ENCODE results near the gene RSRC1. TPM values are rescaled to one million over a fixed set of nuclear protein-coding genes. Genes with fewer than 3 reads are reported as not detected.

RSRC1 gene
- polyA plus RNA-seq, 1 donor (not counting 4 experiments of a cell fraction or from before 2014, with no cell fraction given): 11.1 TPM

DNA sequence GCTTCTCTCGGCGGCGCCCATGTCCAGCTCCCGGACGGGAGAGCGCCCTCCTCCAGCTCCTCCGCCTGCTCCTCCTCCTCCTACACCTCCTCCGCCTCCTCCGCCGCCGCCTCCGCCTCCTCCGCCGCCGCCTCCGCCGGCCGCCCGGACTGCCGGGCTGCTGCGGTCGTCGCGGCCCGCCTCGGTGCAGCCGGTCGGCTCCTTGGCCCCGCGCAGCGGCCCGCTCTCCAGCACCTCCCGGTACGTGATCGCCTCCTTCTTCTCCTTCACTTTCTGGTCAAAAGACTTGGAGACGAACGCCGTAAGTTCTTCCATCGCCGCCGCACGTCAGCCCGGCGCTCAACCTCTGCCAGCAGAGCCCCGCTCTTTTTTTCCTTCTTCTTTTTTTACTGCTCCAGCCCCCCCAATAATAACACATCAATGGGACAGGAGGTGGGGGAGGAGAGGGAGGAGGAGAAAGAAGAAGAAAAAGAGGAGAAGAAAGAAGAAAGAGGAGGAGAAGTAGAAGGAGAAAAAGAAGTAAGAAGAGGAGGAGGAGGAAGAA is 4.1 kb upstream of the RSRC1 start:
- Histone ChIP-seq H3K4me3 (ENCODE audit: control insufficient read depth in 2 of 3, extremely low read depth in 1 of 3, insufficient read depth in 2 of 3, low read depth in 1 of 3, low read length in 3 of 3) (peak overlapping the region; percentile 45 to 72 (median 65)), H3K36me3 (ENCODE audit: control insufficient read depth in 2 of 2, extremely low read depth in 1 of 2, insufficient read depth in 2 of 2, low read length in 2 of 2) (no peaks in the 10 kb centered on the region), H2AFZ (ENCODE audit: control insufficient read depth, low read length) (peak overlapping the region; percentile 40), H3K9ac (ENCODE audit: control insufficient read depth, extremely low read depth, insufficient read depth, low read length) (no peak overlapping the region), H4K20me1 (ENCODE audit: control insufficient read depth, extremely low read depth, insufficient read depth, low read length) (no peaks in the 10 kb centered on the region), H3K4me1 (ENCODE audit: control insufficient read depth, extremely low read depth, insufficient read depth, low read length) (peaks cover 10% of the 10 kb centered on the region), H3K9me1 (ENCODE audit: control insufficient read depth, extremely low read depth, insufficient read depth, low read length) (no peaks in the 10 kb centered on the region), H3K27ac (ENCODE audit: control insufficient read depth, insufficient read depth, low read length) (no peak overlapping the region), H3K27me3 (ENCODE audit: control insufficient read depth, extremely low read depth, insufficient read depth, low read length) (peaks cover 83% of the 10 kb centered on the region), H3K9me3 (ENCODE audit: control insufficient read depth, low read depth, low read length) (no peaks in the 10 kb centered on the region), H3K79me2 (ENCODE audit: control insufficient read depth, insufficient read depth, low read length) (peaks cover 4% of the 10 kb centered on the region), H3K4me2 (ENCODE audit: control insufficient read depth, extremely low read depth, insufficient read depth, low read depth, low read length) (peak overlapping the region; percentile 81)
- dilution Hi-C loops (cut with MboI; ENCODE audit: extremely low pct_ligation_motif_present, low sequenced_read_pairs): no loop called here
- FAIRE-seq: no peak
- DNase-seq (ENCODE audit: low read depth, low spot score): no peak
- peak; percentile 89 for TF ChIP-seq EZH2 (IDR thresholded peaks at IDR 0.05; ENCODE audit: low read length)
- TF ChIP-seq, protein P1, sequence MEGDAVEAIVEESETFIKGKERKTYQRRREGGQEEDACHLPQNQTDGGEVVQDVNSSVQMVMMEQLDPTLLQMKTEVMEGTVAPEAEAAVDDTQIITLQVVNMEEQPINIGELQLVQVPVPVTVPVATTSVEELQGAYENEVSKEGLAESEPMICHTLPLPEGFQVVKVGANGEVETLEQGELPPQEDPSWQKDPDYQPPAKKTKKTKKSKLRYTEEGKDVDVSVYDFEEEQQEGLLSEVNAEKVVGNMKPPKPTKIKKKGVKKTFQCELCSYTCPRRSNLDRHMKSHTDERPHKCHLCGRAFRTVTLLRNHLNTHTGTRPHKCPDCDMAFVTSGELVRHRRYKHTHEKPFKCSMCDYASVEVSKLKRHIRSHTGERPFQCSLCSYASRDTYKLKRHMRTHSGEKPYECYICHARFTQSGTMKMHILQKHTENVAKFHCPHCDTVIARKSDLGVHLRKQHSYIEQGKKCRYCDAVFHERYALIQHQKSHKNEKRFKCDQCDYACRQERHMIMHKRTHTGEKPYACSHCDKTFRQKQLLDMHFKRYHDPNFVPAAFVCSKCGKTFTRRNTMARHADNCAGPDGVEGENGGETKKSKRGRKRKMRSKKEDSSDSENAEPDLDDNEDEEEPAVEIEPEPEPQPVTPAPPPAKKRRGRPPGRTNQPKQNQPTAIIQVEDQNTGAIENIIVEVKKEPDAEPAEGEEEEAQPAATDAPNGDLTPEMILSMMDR (optimal IDR thresholded peaks at IDR 0.05 in 1 of 3, IDR thresholded peaks at IDR 0.05 in 1 of 3, conservative IDR thresholded peaks at IDR 0.05 in 1 of 3; ENCODE audit: extremely low read depth in 1 of 3, insufficient read depth in 2 of 3, low read length in 3 of 3): peak in 1 of 3 experiments; percentile 28

DNA sequence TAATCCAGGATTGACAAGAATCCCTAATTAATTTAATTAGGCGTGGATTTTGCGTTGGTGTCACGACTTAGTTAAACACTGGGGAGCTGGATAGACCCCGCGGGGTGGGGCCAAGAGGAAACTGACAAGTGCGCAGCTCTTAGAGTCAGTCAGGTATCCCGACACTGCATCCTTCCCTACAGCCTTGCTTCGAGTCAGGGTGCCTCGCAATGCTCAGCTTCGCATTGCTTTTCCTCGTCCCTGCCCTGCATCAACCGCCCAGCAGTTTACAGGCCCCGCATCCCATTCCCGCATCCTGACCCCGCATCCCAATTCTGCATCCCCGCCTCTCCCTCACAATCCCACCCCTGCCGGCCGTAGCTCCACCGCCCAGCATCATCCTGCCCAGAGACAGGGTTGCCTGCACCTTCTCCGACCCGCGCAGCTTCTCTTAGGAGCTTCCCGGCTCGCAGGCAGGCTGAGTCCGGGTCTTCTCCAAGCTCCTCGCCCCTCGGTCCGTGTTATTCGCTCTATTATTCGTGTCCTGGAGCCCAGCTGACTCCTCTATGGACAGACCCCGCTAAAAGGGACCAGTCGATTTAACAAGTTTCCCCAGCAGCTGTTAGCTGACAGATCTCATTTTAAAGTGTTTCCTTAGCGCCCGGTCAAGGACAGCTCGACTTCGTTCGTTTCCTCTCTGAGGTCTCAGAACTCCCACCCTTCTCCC is 3.0 kb upstream of the RSRC1 start:
- Histone ChIP-seq H4K20me1 (ENCODE audit: control insufficient read depth, extremely low read depth, insufficient read depth, low read length) (no peaks in the 10 kb centered on the region), H3K4me1 (ENCODE audit: control insufficient read depth, extremely low read depth, insufficient read depth, low read length) (peaks cover 10% of the 10 kb centered on the region), H3K27ac (ENCODE audit: control insufficient read depth, insufficient read depth, low read length) (no peak overlapping the region), H3K4me2 (ENCODE audit: control insufficient read depth, extremely low read depth, insufficient read depth, low read depth, low read length) (peak overlapping the region; percentile 81), H3K36me3 (ENCODE audit: control insufficient read depth in 2 of 2, extremely low read depth in 1 of 2, insufficient read depth in 2 of 2, low read length in 2 of 2) (no peaks in the 10 kb centered on the region), H3K4me3 (ENCODE audit: control insufficient read depth in 2 of 3, extremely low read depth in 1 of 3, insufficient read depth in 2 of 3, low read depth in 1 of 3, low read length in 3 of 3) (no peak overlapping the region), H3K9me1 (ENCODE audit: control insufficient read depth, extremely low read depth, insufficient read depth, low read length) (no peaks in the 10 kb centered on the region), H3K9me3 (ENCODE audit: control insufficient read depth, low read depth, low read length) (no peaks in the 10 kb centered on the region), H2AFZ (ENCODE audit: control insufficient read depth, low read length) (no peak overlapping the region), H3K9ac (ENCODE audit: control insufficient read depth, extremely low read depth, insufficient read depth, low read length) (no peak overlapping the region), H3K27me3 (ENCODE audit: control insufficient read depth, extremely low read depth, insufficient read depth, low read length) (peaks cover 72% of the 10 kb centered on the region), H3K79me2 (ENCODE audit: control insufficient read depth, insufficient read depth, low read length) (peaks cover 12% of the 10 kb centered on the region)
- DNase-seq (ENCODE audit: low read depth, low spot score) (no peak), FAIRE-seq (no peak)
- dilution Hi-C loops (cut with MboI; ENCODE audit: extremely low pct_ligation_motif_present, low sequenced_read_pairs): no loop called here
- TF ChIP-seq EZH2 (IDR thresholded peaks at IDR 0.05; ENCODE audit: low read length): peak; percentile 98
- TF ChIP-seq, protein P1 (optimal IDR thresholded peaks at IDR 0.05 in 1 of 3, IDR thresholded peaks at IDR 0.05 in 1 of 3, conservative IDR thresholded peaks at IDR 0.05 in 1 of 3; ENCODE audit: extremely low read depth in 1 of 3, insufficient read depth in 2 of 3, low read length in 3 of 3): no peak

Measured in keratinocyte (primary cell).